ENCODE results near the gene LIPN. TPM values are rescaled to one million over a fixed set of nuclear protein-coding genes. Genes with fewer than 3 reads are reported as not detected.

The LIPN gene
- total and polyA plus RNA-seq, 4 donors, result 0.07 to 0.25 (median 0.09) TPM; not detected in 1

DNA sequence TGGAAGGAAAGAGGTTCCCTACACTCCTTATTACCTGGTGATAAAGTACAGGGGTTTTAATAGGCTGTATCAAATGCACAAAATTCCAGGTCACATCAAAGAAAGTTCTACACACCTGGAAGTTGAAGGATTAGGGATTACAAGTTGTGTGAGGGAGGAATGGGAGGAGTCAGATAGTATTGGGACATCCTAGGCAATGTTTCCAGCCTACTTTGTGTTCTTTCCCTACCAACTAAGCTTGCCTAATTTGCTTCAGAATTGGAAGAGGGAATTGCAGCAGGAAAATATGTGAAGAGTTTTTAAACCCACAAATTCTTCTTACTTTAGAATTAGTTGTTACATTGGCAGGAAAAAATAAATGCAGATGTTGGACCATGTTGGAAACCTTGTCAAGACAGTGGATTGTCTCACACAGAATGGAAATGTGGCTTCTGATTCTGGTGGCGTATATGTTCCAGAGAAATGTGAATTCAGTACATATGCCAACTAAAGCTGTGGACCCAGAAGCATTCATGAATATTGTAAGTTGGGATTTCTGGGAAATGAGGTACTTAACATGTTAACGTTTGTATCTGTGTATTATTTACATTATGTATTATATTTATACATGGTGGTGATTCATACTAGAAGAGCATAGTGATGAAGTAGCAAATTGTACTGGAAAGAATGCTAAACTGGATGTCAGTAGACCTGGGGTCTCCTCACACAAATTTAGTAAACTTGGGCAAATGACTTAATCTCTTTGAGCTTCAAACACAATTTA, 42.9 kb downstream of the LIPN start, which contains the start of gene LIPM (continued):
- no peak for TF ChIP-seq CTCF (IDR thresholded peaks at IDR 0.05; ENCODE audit: low read depth, low read length, missing input control)

DNA sequence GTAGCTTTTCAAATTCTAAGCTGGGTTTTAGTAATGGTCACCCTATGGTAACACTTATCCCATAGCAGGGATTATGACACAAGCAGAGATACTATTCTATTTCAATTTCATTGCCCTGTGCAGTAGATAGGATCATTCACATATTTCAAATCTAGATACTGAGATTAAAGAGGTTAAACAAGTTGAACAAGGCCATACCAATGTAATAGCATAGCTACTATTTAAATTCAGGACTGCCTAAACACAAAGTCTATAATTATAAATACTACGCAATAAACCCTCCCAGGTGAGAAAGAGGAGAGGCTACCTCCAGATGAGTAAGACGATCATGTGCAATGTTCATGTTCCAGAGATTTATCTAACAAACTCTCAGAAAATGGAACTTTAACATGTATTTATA, 43.8 kb downstream of the LIPN start:
- DNase-seq (ENCODE audit: low spot score), result no peak
- no peak for TF ChIP-seq TAF1 (conservative IDR thresholded peaks at IDR 0.05)
- no peak for TF ChIP-seq REST (IDR thresholded peaks at IDR 0.05)
- no peak for TF ChIP-seq GABPA (IDR thresholded peaks at IDR 0.05 in 1 of 2, conservative IDR thresholded peaks at IDR 0.05 in 1 of 2)
- TF ChIP-seq ATF3 (IDR thresholded peaks at IDR 0.05), result no peak
- no peak for TF ChIP-seq RXRA (IDR thresholded peaks at IDR 0.05)
- no peak for TF ChIP-seq HNF4A (conservative IDR thresholded peaks at IDR 0.05)
- no peak for TF ChIP-seq RAD21 (IDR thresholded peaks at IDR 0.05)
- TF ChIP-seq NR2F2 (IDR thresholded peaks at IDR 0.05), result no peak
- no peak for TF ChIP-seq MAX (IDR thresholded peaks at IDR 0.05)
- TF ChIP-seq FOXA2 (IDR thresholded peaks at IDR 0.05), result no peak
- no peak for TF ChIP-seq JUND (IDR thresholded peaks at IDR 0.05)
- TF ChIP-seq, protein P1, sequence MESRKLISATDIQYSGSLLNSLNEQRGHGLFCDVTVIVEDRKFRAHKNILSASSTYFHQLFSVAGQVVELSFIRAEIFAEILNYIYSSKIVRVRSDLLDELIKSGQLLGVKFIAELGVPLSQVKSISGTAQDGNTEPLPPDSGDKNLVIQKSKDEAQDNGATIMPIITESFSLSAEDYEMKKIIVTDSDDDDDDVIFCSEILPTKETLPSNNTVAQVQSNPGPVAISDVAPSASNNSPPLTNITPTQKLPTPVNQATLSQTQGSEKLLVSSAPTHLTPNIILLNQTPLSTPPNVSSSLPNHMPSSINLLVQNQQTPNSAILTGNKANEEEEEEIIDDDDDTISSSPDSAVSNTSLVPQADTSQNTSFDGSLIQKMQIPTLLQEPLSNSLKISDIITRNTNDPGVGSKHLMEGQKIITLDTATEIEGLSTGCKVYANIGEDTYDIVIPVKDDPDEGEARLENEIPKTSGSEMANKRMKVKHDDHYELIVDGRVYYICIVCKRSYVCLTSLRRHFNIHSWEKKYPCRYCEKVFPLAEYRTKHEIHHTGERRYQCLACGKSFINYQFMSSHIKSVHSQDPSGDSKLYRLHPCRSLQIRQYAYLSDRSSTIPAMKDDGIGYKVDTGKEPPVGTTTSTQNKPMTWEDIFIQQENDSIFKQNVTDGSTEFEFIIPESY (IDR thresholded peaks at IDR 0.05), result no peak
- no peak for TF ChIP-seq FOXA1 (IDR thresholded peaks at IDR 0.05)
- TF ChIP-seq EGR1 (IDR thresholded peaks at IDR 0.05; ENCODE audit: low read depth in 2 of 2), result no peak
- no peak for TF ChIP-seq YY1 (IDR thresholded peaks at IDR 0.05)
- 86% methylated on average over 2 of the region's 2 CpGs for WGBS

More for the DNA sequence above, 43.8 kb downstream of the LIPN start:
- H3K9ac ChIP-seq (ENCODE audit: low read depth in 1 of 2, low read length in 2 of 2), result no peak overlapping the region
- no peaks in the 10 kb centered on the region for H3K9me3 ChIP-seq (ENCODE audit: control insufficient read depth in 4 of 4, low read length in 3 of 4)
- no peaks in the 10 kb centered on the region for H3K27me3 ChIP-seq (ENCODE audit: control insufficient read depth in 4 of 4, insufficient read depth in 4 of 4, low read length in 3 of 4)
- H3K36me3 ChIP-seq (ENCODE audit: control insufficient read depth in 4 of 4, insufficient read depth in 3 of 4, low read depth in 1 of 4, low read length in 3 of 4), result no peaks in the 10 kb centered on the region
- H3K4me1 ChIP-seq (ENCODE audit: control insufficient read depth in 4 of 4, insufficient read depth in 4 of 4, low read length in 3 of 4), result no peaks in the 10 kb centered on the region
- no peak overlapping the region for H3K4me3 ChIP-seq (ENCODE audit: low read depth in 1 of 3, low read length in 3 of 3)
- no peak overlapping the region for H3K27ac ChIP-seq (ENCODE audit: low read depth in 1 of 2, low read length in 2 of 2)
